DOHH2 (cell line): ENCODE data around the gene UBE4A.

Experiments
- H3F3A ChIP-seq: fragments of 200-600 bp; sonication (generic), shearing (Covaris generic); 2 replicates; pipeline ENCODE4 v1.6.0; 2016; ENCODE audit warnings: antibody characterized with exemption, mild to moderate bottlenecking; ENCODE audit not compliant: control insufficient read depth, insufficient read depth
- H3K27ac ChIP-seq: fragments of 200-600 bp; sonication (generic); 2 replicates; pipeline ENCODE4 v1.5.1; 2014; ENCODE audit warnings: low read depth, mild to moderate bottlenecking, low read length, moderate library complexity
- H3K27me3 ChIP-seq: fragments of 200-600 bp; sonication (generic); 2 replicates; pipeline ENCODE4 v1.6.1; 2014; ENCODE audit warnings: mild to moderate bottlenecking, low read length, mixed read lengths; ENCODE audit not compliant: control insufficient read depth
- H3K36me3 ChIP-seq: fragments of 200-600 bp; sonication (generic); 2 replicates; pipeline ENCODE4 v1.6.1; 2014; ENCODE audit warnings: mild to moderate bottlenecking, low read length, moderate library complexity, mixed read lengths; ENCODE audit not compliant: control insufficient read depth
- H3K4me1 ChIP-seq: fragments of 200-600 bp; sonication (generic); 2 replicates; pipeline ENCODE4 v1.6.1; 2014; ENCODE audit warnings: mild to moderate bottlenecking, low read length, mixed read lengths; ENCODE audit not compliant: control insufficient read depth
- H3K4me2 ChIP-seq: fragments of 200-600 bp; sonication (generic); 2 replicates; pipeline ENCODE4 v1.6.0; 2014; ENCODE audit warnings: mild to moderate bottlenecking, low read length, moderate library complexity
- H3K4me3 ChIP-seq: fragments of 200-600 bp; sonication (generic); 2 replicates; pipeline ENCODE4 v1.5.1; 2014; ENCODE audit warnings: mild to moderate bottlenecking, low read length, mixed read lengths
- H3K79me2 ChIP-seq: fragments of 200-600 bp; sonication (generic); 2 replicates; pipeline ENCODE4 v1.6.1; 2014; ENCODE audit warnings: mild to moderate bottlenecking, low read length, mixed read lengths; ENCODE audit not compliant: control insufficient read depth
- H3K9me2 ChIP-seq: fragments of 200-600 bp; sonication (generic); replicated peaks from 2 replicates; pipeline ENCODE4 v1.6.1; 2014; ENCODE audit warnings: mild to moderate bottlenecking, low read length, mixed read lengths; ENCODE audit not compliant: control insufficient read depth
- H3K9me3 ChIP-seq: fragments of 200-600 bp; sonication (generic); 2 replicates; pipeline ENCODE4 v1.6.1; 2014; ENCODE audit warnings: antibody characterized with exemption, low read length, mixed read lengths; ENCODE audit not compliant: control insufficient read depth, insufficient read depth
- H4K20me1 ChIP-seq: fragments of 200-600 bp; sonication (generic); 2 replicates; pipeline ENCODE4 v1.6.0; 2014; ENCODE audit warnings: low read depth, mild to moderate bottlenecking, antibody characterized with exemption, low read length, moderate library complexity; ENCODE audit not compliant: control insufficient read depth, insufficient read depth
- EZH2phosphoT487 ChIP-seq: fragments of 200-600 bp; sonication (generic); IDR thresholded peaks from 2 replicates; pipeline ENCODE4 v1.6.1; 2017; ENCODE audit warnings: borderline replicate concordance, mild to moderate bottlenecking, antibody characterized with exemption, low read length, moderate library complexity, mixed read lengths
- TF ChIP-seq, protein P1 (sequence below): fragments of 200-600 bp; sonication (generic); IDR thresholded peaks from one replicate; pipeline ENCODE4 v1.5.1; 2014; ENCODE audit warnings: antibody characterized with exemption, mild to moderate bottlenecking, low read depth, low read length; ENCODE audit not compliant: poor library complexity, severe bottlenecking

The UBE4A gene

DNA sequence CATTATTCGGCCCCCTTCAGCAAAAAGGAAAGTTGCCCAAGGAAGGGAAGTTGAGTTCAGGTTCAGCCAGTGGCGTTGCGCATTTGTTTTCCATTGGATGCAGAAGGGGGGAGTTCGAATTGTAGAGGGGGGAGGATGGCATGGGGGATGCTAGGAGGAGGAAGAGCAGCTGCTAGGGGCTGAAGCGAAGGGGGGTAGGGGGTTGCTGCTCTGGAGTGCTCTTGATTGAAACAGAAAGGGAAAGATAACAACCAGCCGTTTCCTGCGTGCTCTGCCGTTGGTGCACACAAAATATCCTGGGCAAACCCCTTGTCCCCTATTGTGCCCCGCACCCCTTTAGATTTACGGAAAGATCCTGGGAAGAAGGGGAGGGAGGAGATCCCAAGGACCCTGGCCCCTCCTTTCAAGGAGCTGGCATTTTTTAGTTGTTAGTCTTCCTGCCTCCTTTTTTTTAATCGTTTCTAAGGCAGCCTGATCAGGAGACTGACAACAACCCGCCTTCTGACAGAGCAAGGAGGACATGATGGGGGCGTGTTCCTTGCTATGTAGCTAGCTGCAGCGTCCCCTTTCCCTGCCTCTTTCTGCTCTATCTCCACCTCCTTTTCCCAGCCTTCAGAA lies 79.0 kb downstream of the UBE4A start:
- peaks cover 69% of the 10 kb centered on the region for H3K79me2 ChIP-seq
- no peaks in the 10 kb centered on the region for H3K9me3 ChIP-seq
- peak overlapping the region; percentile 59; the same call in 1 of the 2 replicates for H3K27ac ChIP-seq
- H3K9me2 ChIP-seq: no peaks in the 10 kb centered on the region
- no peaks in the 10 kb centered on the region for H3K27me3 ChIP-seq
- peaks cover 11% of the 10 kb centered on the region for H3F3A ChIP-seq
- H3K4me1 ChIP-seq: peaks cover 59% of the 10 kb centered on the region
- peak overlapping the region; percentile 98 for H3K4me2 ChIP-seq
- TF ChIP-seq, protein P1, sequence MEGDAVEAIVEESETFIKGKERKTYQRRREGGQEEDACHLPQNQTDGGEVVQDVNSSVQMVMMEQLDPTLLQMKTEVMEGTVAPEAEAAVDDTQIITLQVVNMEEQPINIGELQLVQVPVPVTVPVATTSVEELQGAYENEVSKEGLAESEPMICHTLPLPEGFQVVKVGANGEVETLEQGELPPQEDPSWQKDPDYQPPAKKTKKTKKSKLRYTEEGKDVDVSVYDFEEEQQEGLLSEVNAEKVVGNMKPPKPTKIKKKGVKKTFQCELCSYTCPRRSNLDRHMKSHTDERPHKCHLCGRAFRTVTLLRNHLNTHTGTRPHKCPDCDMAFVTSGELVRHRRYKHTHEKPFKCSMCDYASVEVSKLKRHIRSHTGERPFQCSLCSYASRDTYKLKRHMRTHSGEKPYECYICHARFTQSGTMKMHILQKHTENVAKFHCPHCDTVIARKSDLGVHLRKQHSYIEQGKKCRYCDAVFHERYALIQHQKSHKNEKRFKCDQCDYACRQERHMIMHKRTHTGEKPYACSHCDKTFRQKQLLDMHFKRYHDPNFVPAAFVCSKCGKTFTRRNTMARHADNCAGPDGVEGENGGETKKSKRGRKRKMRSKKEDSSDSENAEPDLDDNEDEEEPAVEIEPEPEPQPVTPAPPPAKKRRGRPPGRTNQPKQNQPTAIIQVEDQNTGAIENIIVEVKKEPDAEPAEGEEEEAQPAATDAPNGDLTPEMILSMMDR: no peak
- no peak for TF ChIP-seq EZH2phosphoT487
- peaks cover 61% of the 10 kb centered on the region for H3K36me3 ChIP-seq
- H3K4me3 ChIP-seq: peak overlapping the region; percentile 88
- H4K20me1 ChIP-seq: peaks cover 35% of the 10 kb centered on the region

DNA sequence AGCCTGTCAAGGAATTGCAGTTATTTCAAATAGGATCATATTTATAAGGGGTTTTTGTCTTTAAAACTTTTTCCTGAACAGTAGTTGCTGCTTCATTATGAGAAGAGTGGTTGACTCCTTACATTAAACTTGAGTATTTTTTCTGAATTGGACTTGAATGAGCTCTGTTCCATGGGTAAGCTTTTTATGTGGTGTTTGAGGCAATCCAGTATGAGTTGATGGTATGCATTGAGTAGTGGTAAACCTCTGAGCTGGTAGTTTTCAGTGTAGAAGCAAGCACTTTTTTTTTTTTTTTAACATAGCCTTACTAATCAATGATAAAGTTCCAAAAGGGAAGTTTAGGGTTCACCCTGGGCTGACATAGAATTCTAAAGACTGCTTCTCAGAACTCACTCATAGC lies 80.2 kb downstream of the UBE4A start:
- Histone ChIP-seq H3K4me1 (peaks cover 47% of the 10 kb centered on the region), H4K20me1 (peaks cover 37% of the 10 kb centered on the region), H3K9me3 (no peaks in the 10 kb centered on the region), H3K4me2 (peak overlapping the region; percentile 98), H3K36me3 (peaks cover 73% of the 10 kb centered on the region), H3F3A (peaks cover 4% of the 10 kb centered on the region), H3K27me3 (no peaks in the 10 kb centered on the region), H3K79me2 (peaks cover 82% of the 10 kb centered on the region), H3K27ac (no peak overlapping the region), H3K9me2 (no peaks in the 10 kb centered on the region), H3K4me3 (peak overlapping the region; percentile 88; the same call in 1 of the 2 replicates)
- TF ChIP-seq, protein P1: no peak
- no peak for TF ChIP-seq EZH2phosphoT487

DNA sequence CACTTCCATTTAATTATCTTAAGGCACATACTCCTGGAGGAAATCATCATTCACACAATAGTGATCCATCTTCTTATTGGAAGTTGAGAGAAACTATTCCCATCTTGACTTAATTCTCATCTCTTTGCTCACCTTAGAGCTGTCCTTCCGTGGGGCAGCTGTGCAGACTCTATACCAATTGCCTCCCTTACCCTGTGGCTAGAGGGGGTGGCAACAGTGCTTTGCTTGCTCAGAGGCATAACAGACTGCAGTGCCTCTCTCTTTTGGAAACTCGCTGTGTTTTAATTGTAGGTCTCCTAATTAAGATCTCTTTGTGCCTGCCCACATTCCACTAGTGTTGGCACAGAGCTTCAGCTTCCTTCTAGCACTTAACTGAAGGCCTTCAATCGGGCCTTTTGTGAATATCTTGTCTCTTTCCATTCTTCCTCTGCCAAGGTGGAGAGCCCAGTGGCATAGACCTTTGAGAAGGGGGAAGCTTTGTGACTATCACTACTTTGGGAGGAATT lies 82.4 kb downstream of the UBE4A start:
- H3K27ac ChIP-seq: no peak overlapping the region
- H3F3A ChIP-seq: no peaks in the 10 kb centered on the region
- no peak overlapping the region for H3K4me3 ChIP-seq
- TF ChIP-seq, protein P1: no peak
- no peak for TF ChIP-seq EZH2phosphoT487
- H3K9me2 ChIP-seq: no peaks in the 10 kb centered on the region
- peaks cover 39% of the 10 kb centered on the region for H4K20me1 ChIP-seq
- no peak overlapping the region for H3K4me2 ChIP-seq
- H3K9me3 ChIP-seq: no peaks in the 10 kb centered on the region
- H3K4me1 ChIP-seq: peaks cover 44% of the 10 kb centered on the region
- no peaks in the 10 kb centered on the region for H3K27me3 ChIP-seq
- H3K79me2 ChIP-seq: peaks cover 100% of the 10 kb centered on the region
- H3K36me3 ChIP-seq: peaks cover 80% of the 10 kb centered on the region
